VCaP (cell line): ENCODE measurements around the gene ABHD12.
A peak's percentile ranks its signal among the peaks of the same experiment; 100 is the strongest.

Experiments used
- H3K27ac ChIP-seq: fragments of 450-650 bp; 2 replicates; pipeline ENCODE4 v1.5.1; 2017
- TF ChIP-seq, protein P1 (sequence below): fragments of 450-650 bp; conservative IDR thresholded peaks from 2 replicates; pipeline ENCODE4 v1.5.1; 2017; ENCODE audit warnings: mild to moderate bottlenecking, moderate library complexity

ABHD12 gene

GRCh38 chr20:25251558-25251957 is 139.1 kb downstream of the ABHD12 start:
- no peak overlapping the region; the same call in 1 of the 2 replicates for H3K27ac ChIP-seq
- TF ChIP-seq, protein P1, sequence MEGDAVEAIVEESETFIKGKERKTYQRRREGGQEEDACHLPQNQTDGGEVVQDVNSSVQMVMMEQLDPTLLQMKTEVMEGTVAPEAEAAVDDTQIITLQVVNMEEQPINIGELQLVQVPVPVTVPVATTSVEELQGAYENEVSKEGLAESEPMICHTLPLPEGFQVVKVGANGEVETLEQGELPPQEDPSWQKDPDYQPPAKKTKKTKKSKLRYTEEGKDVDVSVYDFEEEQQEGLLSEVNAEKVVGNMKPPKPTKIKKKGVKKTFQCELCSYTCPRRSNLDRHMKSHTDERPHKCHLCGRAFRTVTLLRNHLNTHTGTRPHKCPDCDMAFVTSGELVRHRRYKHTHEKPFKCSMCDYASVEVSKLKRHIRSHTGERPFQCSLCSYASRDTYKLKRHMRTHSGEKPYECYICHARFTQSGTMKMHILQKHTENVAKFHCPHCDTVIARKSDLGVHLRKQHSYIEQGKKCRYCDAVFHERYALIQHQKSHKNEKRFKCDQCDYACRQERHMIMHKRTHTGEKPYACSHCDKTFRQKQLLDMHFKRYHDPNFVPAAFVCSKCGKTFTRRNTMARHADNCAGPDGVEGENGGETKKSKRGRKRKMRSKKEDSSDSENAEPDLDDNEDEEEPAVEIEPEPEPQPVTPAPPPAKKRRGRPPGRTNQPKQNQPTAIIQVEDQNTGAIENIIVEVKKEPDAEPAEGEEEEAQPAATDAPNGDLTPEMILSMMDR, result no peak

DNA sequence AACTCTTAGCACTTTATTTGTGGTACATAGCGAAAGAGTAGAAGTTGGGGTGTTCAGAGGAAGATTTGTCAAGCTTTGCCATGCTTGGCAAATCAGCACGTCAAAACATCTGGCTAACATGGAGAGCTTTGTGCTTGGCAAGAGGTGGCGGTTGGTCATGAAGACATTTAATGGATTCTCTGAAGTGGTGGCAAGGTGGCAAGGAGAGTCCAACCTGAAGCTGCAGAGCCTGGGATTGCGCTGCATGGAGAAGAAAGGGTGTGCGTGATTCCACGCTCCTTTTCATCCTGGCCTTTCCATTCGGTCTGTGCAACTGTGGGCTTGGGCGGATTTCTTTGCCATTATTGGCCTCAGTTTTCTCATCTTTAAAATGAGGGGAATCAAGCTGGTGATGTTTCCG is 139.6 kb downstream of the ABHD12 start:
- TF ChIP-seq, protein P1, result no peak
- H3K27ac ChIP-seq, result no peak overlapping the region

DNA sequence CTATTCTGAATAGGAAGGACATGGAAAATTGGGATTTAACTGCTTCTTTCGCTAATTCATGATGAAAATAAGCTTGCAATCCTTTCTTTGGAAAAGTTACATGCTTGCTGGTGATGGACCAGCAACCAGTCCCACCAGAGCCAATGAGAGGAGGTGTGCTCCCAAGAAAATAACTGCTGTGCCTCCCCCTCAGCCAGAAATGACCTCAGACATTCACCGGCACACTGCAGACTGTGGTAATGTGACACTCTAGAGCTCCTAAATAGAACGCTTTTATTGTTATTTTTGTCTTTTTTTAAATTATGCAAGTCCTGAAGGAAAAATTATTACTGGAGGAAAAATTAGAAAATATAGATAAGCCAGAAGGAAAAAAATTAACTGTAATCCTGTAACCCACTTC is 140.1 kb downstream of the ABHD12 start:
- H3K27ac ChIP-seq, result peak overlapping the region; percentile 89
- TF ChIP-seq, protein P1, result no peak
